ENCODE measurements around the gene RBMS1.

RBMS1 gene

DNA sequence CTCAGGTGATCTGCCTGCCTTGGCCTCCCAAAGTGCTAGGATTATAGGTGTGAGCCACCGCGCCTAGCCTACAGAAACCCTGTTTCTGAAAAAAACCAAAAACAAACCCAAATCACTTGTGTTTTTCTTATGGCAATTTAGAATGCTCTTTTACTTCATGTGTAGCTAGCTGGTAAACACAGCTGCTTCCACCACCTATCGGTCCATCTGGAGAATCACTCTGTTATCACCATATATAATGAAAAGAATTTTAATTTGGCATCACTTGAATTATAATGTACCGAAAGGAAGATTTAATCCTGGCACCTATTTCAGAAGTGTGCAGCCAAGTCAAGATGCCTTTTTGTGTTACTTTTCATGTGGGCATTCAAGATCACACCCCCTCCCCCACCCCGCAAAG lies 207.1 kb downstream of the RBMS1 start:
- H3F3A ChIP-seq (ENCODE audit: control insufficient read depth, insufficient read depth): no peaks in the 10 kb centered on the region
- no peak overlapping the region for H3K4me2 ChIP-seq (ENCODE audit: low read length)
- TF ChIP-seq EZH2phosphoT487 (IDR thresholded peaks at IDR 0.05; ENCODE audit: borderline replicate concordance, low read length): no peak
- TF ChIP-seq, protein P1, sequence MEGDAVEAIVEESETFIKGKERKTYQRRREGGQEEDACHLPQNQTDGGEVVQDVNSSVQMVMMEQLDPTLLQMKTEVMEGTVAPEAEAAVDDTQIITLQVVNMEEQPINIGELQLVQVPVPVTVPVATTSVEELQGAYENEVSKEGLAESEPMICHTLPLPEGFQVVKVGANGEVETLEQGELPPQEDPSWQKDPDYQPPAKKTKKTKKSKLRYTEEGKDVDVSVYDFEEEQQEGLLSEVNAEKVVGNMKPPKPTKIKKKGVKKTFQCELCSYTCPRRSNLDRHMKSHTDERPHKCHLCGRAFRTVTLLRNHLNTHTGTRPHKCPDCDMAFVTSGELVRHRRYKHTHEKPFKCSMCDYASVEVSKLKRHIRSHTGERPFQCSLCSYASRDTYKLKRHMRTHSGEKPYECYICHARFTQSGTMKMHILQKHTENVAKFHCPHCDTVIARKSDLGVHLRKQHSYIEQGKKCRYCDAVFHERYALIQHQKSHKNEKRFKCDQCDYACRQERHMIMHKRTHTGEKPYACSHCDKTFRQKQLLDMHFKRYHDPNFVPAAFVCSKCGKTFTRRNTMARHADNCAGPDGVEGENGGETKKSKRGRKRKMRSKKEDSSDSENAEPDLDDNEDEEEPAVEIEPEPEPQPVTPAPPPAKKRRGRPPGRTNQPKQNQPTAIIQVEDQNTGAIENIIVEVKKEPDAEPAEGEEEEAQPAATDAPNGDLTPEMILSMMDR (IDR thresholded peaks at IDR 0.05; ENCODE audit: low read depth, low read length, poor library complexity, severe bottlenecking): no peak
- H3K27ac ChIP-seq (ENCODE audit: low read depth, low read length): no peak overlapping the region
- no peaks in the 10 kb centered on the region for H3K9me2 ChIP-seq (replicated peaks; ENCODE audit: control insufficient read depth, low read length)
- no peaks in the 10 kb centered on the region for H3K9me3 ChIP-seq (ENCODE audit: control insufficient read depth, insufficient read depth, low read length)
- no peaks in the 10 kb centered on the region for H3K27me3 ChIP-seq (ENCODE audit: control insufficient read depth, low read length)
- H3K79me2 ChIP-seq (ENCODE audit: control insufficient read depth, low read length): no peaks in the 10 kb centered on the region
- H3K36me3 ChIP-seq (ENCODE audit: control insufficient read depth, low read length): no peaks in the 10 kb centered on the region
- H3K4me3 ChIP-seq (ENCODE audit: low read length): no peak overlapping the region
- no peaks in the 10 kb centered on the region for H4K20me1 ChIP-seq (ENCODE audit: control insufficient read depth, insufficient read depth, low read depth, low read length)
- no peaks in the 10 kb centered on the region for H3K4me1 ChIP-seq (ENCODE audit: control insufficient read depth, low read length)

DNA sequence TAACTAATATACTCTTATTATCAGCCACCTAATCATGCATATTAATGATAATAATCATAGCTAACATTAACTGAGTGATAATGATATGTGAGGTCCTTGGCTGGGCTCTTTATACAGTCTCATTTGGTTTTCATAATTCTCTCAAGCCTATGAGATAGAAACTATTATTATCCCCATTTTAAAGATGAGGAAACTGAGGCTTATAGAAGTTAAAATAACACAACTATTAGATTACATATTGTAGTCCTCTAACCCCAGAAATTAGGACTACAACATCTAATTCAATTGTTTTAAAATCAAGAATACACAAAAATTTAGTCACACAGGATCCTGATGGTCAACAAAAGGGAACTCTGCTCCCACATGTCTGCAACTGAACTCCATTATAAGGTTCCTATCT lies 209.9 kb downstream of the RBMS1 start:
- H3K4me3 ChIP-seq (ENCODE audit: low read length): no peak overlapping the region
- TF ChIP-seq, protein P1 (IDR thresholded peaks at IDR 0.05; ENCODE audit: low read depth, low read length, poor library complexity, severe bottlenecking): no peak
- no peak for TF ChIP-seq EZH2phosphoT487 (IDR thresholded peaks at IDR 0.05; ENCODE audit: borderline replicate concordance, low read length)

DNA sequence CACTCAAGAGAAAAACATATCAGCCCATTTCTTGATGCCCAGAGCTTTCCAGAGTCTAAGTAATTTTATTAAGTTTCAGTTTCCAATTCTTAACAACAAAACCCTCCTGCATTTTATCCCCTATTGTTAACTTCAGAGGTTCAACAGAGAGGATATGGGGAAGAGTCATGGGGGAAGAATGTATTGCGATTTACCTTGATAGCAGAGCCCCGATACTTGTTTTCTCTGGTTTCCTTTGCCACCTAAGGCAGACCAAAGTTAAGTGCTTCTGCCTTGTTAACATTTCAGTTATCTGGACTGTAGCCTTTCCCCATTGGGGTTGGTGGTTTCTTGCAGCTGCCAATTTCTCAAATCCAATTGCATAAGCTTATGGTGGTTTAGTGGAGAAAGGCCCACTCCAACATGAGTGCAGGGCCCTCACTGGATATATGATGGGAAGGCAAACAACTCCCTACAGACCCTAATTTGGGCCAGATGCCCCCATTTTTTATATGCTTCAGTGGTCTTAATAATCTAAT lies 211.5 kb downstream of the RBMS1 start:
- Histone ChIP-seq H3K79me2 (ENCODE audit: control insufficient read depth, low read length) (no peaks in the 10 kb centered on the region), H3K4me1 (ENCODE audit: control insufficient read depth, low read length) (no peaks in the 10 kb centered on the region), H3K27me3 (ENCODE audit: control insufficient read depth, low read length) (no peaks in the 10 kb centered on the region), H3K4me2 (ENCODE audit: low read length) (no peak overlapping the region), H4K20me1 (ENCODE audit: control insufficient read depth, insufficient read depth, low read depth, low read length) (no peaks in the 10 kb centered on the region), H3K27ac (ENCODE audit: low read depth, low read length) (no peak overlapping the region), H3K4me3 (ENCODE audit: low read length) (no peak overlapping the region), H3K9me2 (replicated peaks; ENCODE audit: control insufficient read depth, low read length) (no peaks in the 10 kb centered on the region), H3K9me3 (ENCODE audit: control insufficient read depth, insufficient read depth, low read length) (no peaks in the 10 kb centered on the region), H3K36me3 (ENCODE audit: control insufficient read depth, low read length) (no peaks in the 10 kb centered on the region), H3F3A (ENCODE audit: control insufficient read depth, insufficient read depth) (no peaks in the 10 kb centered on the region)
- TF ChIP-seq, protein P1 (IDR thresholded peaks at IDR 0.05; ENCODE audit: low read depth, low read length, poor library complexity, severe bottlenecking): no peak
- TF ChIP-seq EZH2phosphoT487 (IDR thresholded peaks at IDR 0.05; ENCODE audit: borderline replicate concordance, low read length): no peak

More for the DNA sequence above, 209.9 kb downstream of the RBMS1 start:
- no peaks in the 10 kb centered on the region for H3K79me2 ChIP-seq (ENCODE audit: control insufficient read depth, low read length)
- no peaks in the 10 kb centered on the region for H4K20me1 ChIP-seq (ENCODE audit: control insufficient read depth, insufficient read depth, low read depth, low read length)
- H3K4me1 ChIP-seq (ENCODE audit: control insufficient read depth, low read length): no peaks in the 10 kb centered on the region
- H3K9me2 ChIP-seq (replicated peaks; ENCODE audit: control insufficient read depth, low read length): no peaks in the 10 kb centered on the region
- no peaks in the 10 kb centered on the region for H3F3A ChIP-seq (ENCODE audit: control insufficient read depth, insufficient read depth)
- H3K4me2 ChIP-seq (ENCODE audit: low read length): no peak overlapping the region
- H3K27me3 ChIP-seq (ENCODE audit: control insufficient read depth, low read length): no peaks in the 10 kb centered on the region
- H3K27ac ChIP-seq (ENCODE audit: low read depth, low read length): no peak overlapping the region
- H3K36me3 ChIP-seq (ENCODE audit: control insufficient read depth, low read length): no peaks in the 10 kb centered on the region
- no peaks in the 10 kb centered on the region for H3K9me3 ChIP-seq (ENCODE audit: control insufficient read depth, insufficient read depth, low read length)

Data from DOHH2 (cell line).